IMR-90 (cell line): Measurements from ENCODE around the gene FARP1.

ENCODE experiments used
- CTCF ChIP-seq: conservative IDR thresholded peaks from 2 replicates; pipeline ENCODE4 v1.5.1; 2012; ENCODE audit warnings: mild to moderate bottlenecking, low read depth, low read length, improper control_type of control experiment
- SMC3 ChIP-seq: fragments of 150-350 bp; IDR thresholded peaks from 2 replicates; pipeline ENCODE4 v1.6.1; 2016; ENCODE audit warnings: low read depth, mild to moderate bottlenecking, antibody characterized with exemption, low read length, moderate library complexity

- TF ChIP-seq CTCF (no peak), SMC3 (no peak)
Measured at GRCh38 chr13:98263841-98264240, 120.9 kb downstream of the FARP1 start.
